Mesendoderm (in vitro differentiated cells): ENCODE data around the gene GPR152. TPM values are rescaled to one million over a fixed set of nuclear protein-coding genes. Genes with fewer than 3 reads are reported as not detected.

Experiments used
- small RNA-seq: library from polyadenylated mRNA; stranded (forward); fragments of <200 nt; extraction: miRNeasy Mini kit (QIAGEN cat#:217004); gene quantifications from one replicate; pipeline ENCODE3, GENCODE V24; 2013; ENCODE audit not compliant: insufficient read depth

Gene GPR152

Small RNAs within 50 kb of the gene (small RNA-seq; reads per million reads assigned to genes)
- not detected for gene MIR6752
